Nephron progenitor cell (in vitro differentiated cells): ENCODE measurements around the gene UACA.

Experiments used
- DNase-seq: peaks from one replicate; pipeline ENCODE4 v3.0.0; 2021
- H3K27ac Mint-ChIP-seq: 2 replicates; pipeline ENCODE4 v1.8.0; 2021; ENCODE audit warnings: mild to moderate bottlenecking, moderate library complexity, mixed read lengths
- H3K27me3 Mint-ChIP-seq: 2 replicates; pipeline ENCODE4 v1.8.0; 2021; ENCODE audit warnings: mild to moderate bottlenecking, low read depth, mixed read lengths; ENCODE audit not compliant: poor library complexity
- H3K36me3 Mint-ChIP-seq: 2 replicates; pipeline ENCODE4 v1.8.0; 2021; ENCODE audit warnings: low read depth, mixed read lengths
- H3K4me1 Mint-ChIP-seq: 2 replicates; pipeline ENCODE4 v1.8.0; 2021; ENCODE audit warnings: mixed read lengths
- H3K4me3 Mint-ChIP-seq: 2 replicates; pipeline ENCODE4 v1.8.0; 2021; ENCODE audit warnings: mild to moderate bottlenecking, moderate library complexity, mixed read lengths
- H3K9me3 Mint-ChIP-seq: 2 replicates; pipeline ENCODE4 v1.8.0; 2021; ENCODE audit warnings: mild to moderate bottlenecking, moderate library complexity, mixed read lengths
- CTCF ChIP-seq: fragments of 200-600 bp; sonication (generic); IDR thresholded peaks from 2 replicates; pipeline ENCODE4 v1.5.0; 2021; ENCODE audit warnings: antibody characterized with exemption

UACA gene

GRCh38 chr15:70701891-70702568 is 61.3 kb downstream of the UACA start:
- Mint-ChIP-seq H3K27ac (peak overlapping the region; percentile 27), H3K27me3 (no peaks in the 10 kb centered on the region), H3K4me1 (peaks cover 42% of the 10 kb centered on the region), H3K4me3 (peak overlapping the region; percentile 20), H3K36me3 (peaks cover 2% of the 10 kb centered on the region), H3K9me3 (no peaks in the 10 kb centered on the region)
- no peak for DNase-seq
- no peak for TF ChIP-seq CTCF

- Mint-ChIP-seq H3K36me3 (no peaks in the 10 kb centered on the region), H3K27ac (no peak overlapping the region), H3K4me1 (peaks cover 42% of the 10 kb centered on the region), H3K4me3 (no peak overlapping the region), H3K27me3 (no peaks in the 10 kb centered on the region), H3K9me3 (no peaks in the 10 kb centered on the region)
- no peak for TF ChIP-seq CTCF
- DNase-seq: no peak
Observed at GRCh38 chr15:70701171-70701570, 62.2 kb downstream of the UACA start.

GRCh38 chr15:70699890-70700289 is 63.5 kb downstream of the UACA start:
- H3K4me3 Mint-ChIP-seq: no peak overlapping the region
- no peaks in the 10 kb centered on the region for H3K36me3 Mint-ChIP-seq
- no peaks in the 10 kb centered on the region for H3K27me3 Mint-ChIP-seq
- no peak for DNase-seq
- H3K9me3 Mint-ChIP-seq: no peaks in the 10 kb centered on the region
- no peak for TF ChIP-seq CTCF
- H3K4me1 Mint-ChIP-seq: peaks cover 42% of the 10 kb centered on the region
- no peak overlapping the region for H3K27ac Mint-ChIP-seq

- Mint-ChIP-seq H3K4me3 (no peak overlapping the region), H3K9me3 (no peaks in the 10 kb centered on the region), H3K4me1 (peaks cover 37% of the 10 kb centered on the region), H3K27me3 (no peaks in the 10 kb centered on the region), H3K27ac (no peak overlapping the region), H3K36me3 (no peaks in the 10 kb centered on the region)
- TF ChIP-seq CTCF: no peak
- DNase-seq: no peak
Observed at GRCh38 chr15:70698836-70699390, 64.4 kb downstream of the UACA start.

GRCh38 chr15:70698426-70698825 is 64.9 kb downstream of the UACA start:
- H3K27me3 Mint-ChIP-seq: no peaks in the 10 kb centered on the region
- H3K27ac Mint-ChIP-seq: no peak overlapping the region
- peaks cover 32% of the 10 kb centered on the region for H3K4me1 Mint-ChIP-seq
- H3K36me3 Mint-ChIP-seq: no peaks in the 10 kb centered on the region
- DNase-seq: no peak
- TF ChIP-seq CTCF: no peak
- no peaks in the 10 kb centered on the region for H3K9me3 Mint-ChIP-seq
- H3K4me3 Mint-ChIP-seq: no peak overlapping the region
